ENCODE data around the gene ZNF750.
A peak's percentile ranks its signal among the peaks of the same experiment; 100 is the strongest.

ZNF750 gene

DNA sequence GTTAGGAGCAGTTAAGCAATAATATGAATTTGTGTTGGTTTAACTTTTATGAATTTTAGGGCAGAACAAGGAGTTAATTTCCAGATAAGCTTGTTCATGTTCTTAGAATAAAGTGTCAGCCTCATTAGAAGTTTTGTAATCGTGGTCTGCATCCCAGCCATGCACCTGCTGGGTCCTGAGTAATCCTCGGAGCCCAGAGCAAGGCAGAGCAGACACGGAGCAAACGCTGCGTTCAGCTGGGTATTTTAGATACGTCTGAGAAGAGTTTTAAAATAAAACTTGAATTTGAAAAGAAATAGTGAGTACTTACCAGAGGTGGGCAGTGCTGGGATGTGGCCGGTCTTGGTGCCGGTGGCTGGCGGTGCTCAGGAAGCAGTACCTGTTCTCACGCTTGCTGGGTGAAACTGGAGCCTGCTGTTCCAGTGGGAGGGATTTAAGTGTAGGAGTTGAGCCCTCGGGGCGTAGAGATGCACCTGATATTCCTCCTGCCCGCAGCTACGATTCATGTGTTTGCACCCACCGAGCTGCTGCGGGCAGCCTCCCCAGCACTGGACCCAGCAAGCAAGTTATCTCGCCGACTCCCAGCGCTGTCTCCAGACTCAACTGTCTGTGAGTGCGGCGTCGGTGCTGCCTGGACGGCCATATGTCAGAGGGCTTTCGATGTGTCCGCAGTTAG lies at the start of gene ZNF750:
ZNF750 (minus strand) TSS at position 406 of the 676 bp plus-strand sequence. CDS start 7,568 bp downstream, outside the sequence.
- no peak for DNase-seq (ENCODE audit: low spot score)

DNA sequence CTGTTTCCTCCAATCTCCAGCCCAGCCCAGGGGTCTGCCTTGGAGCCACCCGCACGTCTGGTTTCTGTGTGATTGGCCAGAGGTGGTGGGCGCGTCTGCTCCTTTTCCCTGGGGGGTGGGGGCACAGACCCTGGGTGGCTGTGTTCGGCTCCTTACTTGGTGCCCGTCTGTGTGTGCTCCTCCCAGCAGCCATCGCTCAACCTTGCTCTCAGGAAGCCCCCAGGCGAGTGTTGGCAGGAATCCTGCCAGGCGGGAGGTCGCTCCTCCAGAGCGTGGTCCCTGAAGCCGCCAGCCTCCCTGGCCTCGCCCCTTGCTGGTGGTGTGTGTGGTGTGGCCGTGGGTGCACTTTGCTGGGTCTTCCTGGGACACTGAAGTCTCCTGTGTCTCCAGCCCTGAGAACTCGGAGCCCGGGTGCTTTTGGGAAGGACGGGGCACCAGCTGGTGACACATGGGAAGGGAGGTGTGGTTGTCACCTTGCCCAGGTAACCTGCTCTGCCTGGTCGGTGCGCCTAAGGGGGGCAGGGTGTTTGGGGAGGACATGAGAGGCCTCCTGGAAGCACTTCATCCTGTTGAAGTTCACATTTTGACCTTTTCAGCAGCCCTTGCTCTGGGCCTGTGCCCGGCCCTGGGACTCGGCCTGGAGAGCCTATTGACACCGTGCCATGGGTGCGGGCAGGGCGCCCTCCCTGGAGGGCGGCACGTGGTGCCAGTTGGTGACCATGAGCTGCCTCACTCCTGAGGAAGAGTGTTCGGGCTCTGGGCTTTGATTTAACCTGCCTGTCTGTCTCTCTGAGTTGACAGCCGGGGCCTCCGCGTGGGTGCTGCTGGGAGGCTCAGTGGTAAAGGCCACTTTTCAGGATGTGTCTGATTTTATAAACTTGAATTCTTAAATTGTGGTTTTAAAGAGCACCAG lies 49.0 kb upstream of the ZNF750 start:
- DNase-seq (ENCODE audit: low spot score), result no peak

DNA sequence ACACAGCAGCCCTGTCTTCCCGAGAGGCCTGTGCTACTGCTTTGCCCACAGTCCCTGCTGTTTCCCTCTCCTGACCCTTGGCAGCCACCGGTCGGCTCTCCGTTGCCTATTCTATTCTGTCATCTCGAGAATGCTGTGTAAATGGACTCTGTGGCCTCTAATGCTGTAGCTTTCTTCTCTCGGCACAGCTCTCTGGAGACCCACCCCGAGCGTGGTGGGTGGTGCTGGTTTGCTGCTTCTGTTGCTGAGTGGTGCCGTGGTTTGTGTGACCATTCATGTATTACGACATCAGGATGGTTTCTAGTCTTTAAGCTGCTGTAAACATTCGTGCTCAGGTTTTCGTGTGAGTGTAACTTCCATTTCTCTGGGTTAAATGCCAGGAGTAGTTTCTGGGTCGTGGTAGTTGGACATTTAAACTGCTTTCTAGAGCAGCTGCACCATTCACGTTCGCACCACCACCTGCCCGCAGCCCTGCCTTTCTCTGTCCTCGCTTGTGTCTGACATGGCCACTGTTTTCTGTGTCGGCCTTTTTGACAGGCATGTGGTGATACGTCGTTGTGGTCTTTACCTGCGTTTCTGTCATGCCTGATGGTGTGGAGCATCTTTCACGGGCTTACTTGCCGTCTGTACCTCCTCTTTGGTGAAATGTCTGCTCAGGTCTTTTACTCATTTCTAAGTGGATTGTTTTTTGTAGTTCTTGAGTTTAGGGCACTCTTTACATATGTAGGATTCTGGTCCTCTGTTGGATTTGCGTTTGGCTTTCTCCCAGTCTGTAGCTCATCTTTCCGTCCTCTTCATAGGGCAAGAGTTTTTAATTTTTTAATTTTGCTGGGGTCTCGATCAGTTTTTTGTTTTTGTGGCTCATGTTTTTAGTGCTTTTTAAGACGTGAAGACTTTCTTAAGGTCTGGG lies 47.7 kb upstream of the ZNF750 start:
- no peak for DNase-seq (ENCODE audit: low spot score)

DNA sequence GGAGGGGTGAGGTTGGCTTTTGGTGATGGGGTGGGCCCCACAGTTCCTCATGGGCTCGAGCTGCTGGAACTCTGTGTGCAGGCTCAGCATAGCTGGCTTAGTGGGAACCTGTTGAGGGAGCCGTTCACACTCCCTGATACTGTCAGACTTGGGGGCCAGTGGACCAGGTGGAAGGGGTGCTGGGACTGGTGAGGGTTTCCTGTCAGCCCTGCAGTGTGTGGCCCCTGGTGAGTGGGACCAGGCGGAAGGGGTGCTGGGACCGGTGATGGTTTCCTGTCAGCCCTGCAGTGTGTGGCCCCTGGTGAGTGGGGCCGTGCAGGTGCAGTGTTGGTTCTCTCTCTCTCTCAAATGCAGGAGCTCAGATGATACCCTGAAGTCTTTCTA lies 45.1 kb upstream of the ZNF750 start:
- DNase-seq (ENCODE audit: low spot score), result peak; percentile 40

DNA sequence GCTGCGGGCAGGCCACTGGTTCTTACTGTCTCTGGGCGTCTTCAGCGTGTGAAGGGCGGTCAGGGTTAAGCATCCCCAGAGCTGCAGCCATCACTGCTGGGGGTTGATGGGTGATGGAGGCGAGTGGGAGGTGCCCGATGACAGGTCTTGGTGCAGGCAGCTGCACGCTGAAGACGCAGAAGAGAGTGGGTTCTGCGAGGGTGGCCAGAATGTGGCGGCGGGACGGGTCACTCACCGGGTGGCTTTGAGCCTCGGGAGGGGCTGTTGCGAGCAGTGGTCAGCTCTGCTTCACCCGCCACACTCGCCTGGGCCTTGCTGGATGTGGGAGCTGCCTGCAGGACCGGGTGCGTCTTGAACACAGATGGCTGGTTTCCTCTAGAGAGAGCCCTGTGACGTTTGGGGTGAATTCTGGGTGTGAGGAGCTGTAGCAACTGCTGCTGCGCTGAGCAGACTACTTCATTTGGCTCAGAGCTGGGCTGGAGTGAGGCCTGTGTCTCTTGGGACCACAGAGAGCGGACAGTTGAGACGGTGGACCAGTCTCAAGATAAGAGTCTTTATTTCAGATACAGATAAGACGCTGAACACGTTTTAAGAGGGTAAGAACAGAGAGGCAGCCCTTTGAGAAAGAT lies 44.6 kb upstream of the ZNF750 start:
- no peak for DNase-seq (ENCODE audit: low spot score)

DNA sequence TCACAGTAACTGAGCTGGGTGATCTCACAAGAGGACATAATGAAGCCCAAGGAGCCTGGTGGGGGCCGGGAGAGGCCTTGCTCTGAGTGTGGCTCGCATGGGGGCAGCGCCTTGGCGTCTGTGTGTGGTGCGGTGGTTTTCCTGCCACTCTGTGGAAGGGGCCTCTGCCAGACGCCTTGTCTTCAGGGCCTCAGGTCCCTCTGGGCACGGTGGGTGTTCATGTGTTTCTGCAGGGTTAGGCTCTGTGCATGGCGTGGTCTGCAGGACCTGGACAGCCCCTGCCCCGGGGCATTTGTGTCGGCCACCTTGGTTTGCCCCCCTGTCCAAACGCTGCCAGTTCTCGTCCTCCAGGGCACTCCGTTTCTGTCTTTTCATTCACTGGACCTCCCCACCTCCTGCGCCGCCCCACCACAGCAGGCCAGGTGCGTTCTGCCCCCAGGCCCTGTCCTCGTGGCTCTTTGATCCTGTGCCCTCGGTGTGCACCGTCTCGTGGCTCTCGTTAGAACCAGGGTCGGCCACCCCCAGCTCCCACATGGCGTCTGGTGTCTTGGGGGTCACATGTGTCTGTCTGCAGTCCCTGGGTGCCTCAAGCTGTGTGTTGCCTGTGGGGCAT lies 43.7 kb upstream of the ZNF750 start:
- no peak for DNase-seq (ENCODE audit: low spot score)

DNA sequence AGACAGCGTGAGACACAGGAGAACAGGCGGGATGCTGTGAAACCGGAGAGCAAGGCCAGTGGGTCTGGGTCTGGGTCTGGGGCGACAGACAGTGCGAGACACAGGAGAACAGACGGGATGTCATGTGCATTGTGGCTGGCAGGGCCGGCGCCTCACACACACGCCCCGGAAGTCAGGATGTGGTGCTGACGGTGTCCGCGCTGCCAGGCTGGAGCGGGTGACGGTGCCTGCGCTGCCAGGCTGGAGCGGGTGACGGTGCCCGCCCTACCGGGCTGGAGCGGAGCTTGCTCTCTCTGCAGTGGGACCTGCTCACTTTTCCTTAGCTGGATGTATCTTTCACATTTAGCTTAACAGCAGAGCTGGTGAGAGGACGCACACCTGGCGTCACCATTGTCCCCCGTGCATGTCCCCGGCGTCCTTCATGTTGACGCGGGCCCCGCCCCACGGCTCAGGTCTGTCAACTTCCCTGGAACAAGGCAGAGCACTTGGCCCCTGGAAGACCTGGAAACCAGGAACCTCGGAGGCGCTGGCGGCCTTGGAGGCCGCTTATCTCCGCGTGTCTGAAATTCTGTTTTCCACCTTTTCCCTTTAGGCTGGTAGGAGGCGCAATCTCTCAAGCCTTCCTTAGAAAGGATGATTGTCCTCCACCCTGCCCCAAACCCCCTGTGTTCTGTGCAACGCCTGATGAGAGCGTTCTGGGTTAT lies 43.0 kb upstream of the ZNF750 start:
- DNase-seq (ENCODE audit: low spot score), result peak; percentile 81

DNA sequence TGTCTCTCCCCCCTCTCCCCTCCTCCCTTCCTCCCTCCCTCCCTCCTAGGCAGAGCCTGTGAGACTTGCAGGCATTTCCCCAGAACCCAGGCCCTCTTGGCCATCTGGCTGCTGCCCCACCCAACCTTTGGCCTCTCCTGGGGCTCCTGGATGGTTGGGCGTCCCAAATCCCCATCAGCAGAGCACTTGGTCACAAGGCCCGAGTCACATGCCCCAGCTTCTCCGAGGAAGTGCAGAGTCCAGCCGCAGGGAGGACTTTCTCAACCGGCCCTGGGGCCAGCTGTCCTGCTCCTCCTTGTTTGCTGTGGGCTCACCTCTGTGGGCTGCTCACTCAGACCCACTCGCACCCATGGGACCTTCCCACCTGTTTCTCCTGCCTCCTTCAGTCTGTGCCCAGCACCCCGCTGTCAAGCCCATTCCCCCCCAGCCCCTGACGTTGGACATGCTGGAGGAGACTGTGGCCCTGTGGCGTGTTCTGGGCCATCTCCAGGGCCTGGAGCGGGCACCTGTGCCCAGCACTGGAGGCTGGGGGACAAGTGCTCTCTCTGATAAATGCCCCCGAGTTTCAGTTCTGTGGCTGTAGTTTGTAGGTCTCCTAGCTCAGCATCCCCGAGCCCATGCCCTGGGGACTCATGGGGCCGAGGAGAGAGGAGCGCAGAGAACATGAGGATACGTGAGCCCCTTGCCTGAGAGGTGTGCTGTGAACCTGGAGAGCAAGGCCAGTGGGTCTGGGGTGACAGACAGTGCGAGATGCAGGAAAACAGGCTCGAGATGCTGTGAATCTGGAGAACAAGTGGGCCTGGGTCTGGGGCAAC lies 42.3 kb upstream of the ZNF750 start:
- DNase-seq (ENCODE audit: low spot score), result no peak

DNA sequence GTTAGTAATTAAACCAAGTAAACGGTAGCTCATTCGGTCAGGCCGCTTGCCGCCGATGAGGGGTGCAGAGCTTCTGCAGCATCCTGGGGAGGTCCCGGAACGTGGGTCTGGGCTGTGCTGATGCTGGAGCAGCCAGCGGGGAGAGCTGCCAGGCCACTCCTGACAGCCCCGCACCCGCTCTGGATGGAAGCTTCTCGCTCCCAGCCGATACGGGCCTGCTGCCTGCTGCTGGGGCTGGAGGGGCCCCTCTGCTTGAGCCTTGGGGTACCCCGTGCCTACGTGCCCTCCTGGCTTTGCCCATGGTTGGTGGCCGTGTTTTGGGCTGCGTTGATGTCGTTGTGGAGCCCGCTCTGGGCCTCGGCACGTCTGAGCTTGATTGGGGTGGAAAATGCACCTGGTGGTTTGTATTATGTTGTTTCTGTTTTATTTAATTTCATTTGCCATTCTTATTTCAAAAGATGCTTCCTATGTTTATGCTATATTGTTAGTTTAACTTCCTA lies 41.6 kb upstream of the ZNF750 start:
- DNase-seq (ENCODE audit: low spot score), result no peak

DNA sequence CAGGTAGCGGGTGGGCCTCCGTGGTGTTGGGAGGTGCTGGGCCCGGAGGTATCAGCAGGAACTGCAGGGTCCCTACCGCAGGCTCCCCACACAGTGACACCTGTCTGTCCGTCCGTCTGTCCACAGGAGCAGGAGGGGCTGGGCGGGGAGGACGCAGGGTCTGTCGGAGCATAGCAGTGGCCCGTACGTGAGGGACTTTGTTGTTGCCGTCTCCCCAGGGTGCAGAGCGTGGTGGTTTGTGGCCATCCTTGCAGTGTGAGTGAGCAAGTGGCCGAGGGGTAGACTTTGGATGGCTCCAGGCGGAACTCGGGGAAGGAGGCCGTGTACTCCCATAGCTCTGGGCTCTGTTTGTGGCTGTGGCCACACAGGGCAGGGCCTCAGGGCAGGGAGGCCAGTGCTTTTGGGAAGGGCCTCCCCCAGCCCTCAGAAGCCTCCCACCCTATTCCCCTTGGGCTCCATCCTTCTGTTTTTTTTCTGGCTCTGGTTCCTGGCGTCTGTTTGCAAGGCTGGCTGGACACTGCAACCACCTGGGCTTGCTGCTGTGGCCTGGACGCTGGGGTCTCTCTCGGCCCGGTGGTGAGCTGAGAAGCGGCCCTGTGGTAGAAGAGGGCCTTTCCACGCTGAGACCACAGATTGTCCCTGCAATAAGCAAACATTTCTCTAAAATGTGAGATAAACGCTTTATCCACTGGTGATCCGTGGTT lies 41.0 kb upstream of the ZNF750 start:
- no peak for DNase-seq (ENCODE audit: low spot score)

DNA sequence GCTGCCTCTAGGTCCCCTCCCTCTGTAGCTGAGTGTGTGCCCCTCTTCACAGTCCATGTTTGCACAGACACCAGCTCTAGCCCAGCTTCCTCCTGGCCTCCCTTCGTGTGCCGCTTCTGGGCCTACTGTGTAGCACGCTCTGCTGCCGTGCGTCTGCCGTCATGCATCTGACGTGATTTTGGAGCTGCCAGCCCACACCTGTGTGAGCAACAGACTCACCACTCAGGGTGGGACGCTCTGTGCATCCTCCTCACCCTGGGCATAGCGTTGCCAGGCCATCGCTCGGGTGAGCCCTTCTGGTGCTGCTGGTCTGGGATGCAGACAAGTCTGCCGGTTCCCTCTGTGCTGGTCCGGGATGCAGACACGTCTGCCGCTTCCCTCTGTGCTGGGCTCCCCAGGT lies 39.4 kb upstream of the ZNF750 start:
- DNase-seq (ENCODE audit: low spot score), result no peak

DNA sequence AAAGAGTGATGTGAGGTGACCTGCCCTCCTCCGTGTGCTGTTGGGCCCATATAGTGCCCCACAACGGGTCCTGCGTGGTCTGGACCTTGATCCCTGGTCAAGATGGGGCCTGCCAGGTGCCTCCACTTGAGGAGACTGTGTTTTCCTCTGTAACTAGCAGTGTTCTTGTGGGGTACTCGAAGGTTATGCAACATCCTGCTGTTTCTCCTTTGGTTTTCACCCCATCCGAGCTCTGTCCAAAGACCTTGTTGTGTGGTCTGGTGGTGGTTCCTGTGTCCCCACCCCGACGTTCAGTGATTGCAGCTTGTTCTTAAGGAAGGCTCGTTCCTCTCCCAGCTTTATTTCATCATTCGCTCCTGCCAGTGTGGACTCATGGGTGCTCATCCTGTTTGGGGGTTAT lies 38.7 kb upstream of the ZNF750 start:
- no peak for DNase-seq (ENCODE audit: low spot score)

DNA sequence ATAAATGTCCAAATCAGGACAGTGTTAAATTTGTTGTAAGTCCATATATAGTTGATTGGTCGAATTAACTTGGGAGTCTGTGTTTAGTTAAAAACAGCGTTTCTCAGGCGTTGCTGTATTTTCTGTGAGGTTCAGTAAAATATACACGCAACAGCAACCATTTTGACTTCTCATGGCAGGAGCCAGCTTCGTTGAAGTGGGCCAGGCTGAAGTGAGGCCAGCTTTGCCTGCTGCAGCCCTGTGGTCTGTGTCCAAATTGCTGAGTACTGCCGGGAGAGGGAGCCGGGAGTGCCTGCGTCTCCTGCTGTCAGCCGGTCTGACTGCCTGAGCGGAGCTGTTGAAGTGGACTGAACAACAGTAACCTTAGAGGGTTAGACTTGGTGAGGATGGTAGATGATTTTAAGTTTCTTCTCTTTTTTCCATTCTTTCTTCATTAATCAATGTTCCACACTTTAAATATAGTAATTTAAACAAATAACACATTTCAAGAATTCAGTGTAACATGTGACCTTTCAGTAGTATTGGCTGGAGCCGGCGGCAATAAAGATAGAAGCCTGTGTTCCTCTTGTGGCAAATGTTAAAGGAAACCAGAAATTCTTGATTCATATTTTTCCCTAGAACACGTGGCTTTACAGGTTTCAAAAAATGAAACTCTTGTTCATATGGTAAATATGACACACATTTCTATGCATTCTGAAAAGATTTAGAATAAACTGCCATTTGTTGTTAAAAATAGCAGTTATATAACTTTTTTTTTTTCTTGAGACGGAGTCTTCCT lies 37.0 kb upstream of the ZNF750 start:
- peak; percentile 34 for DNase-seq (ENCODE audit: low spot score)

DNA sequence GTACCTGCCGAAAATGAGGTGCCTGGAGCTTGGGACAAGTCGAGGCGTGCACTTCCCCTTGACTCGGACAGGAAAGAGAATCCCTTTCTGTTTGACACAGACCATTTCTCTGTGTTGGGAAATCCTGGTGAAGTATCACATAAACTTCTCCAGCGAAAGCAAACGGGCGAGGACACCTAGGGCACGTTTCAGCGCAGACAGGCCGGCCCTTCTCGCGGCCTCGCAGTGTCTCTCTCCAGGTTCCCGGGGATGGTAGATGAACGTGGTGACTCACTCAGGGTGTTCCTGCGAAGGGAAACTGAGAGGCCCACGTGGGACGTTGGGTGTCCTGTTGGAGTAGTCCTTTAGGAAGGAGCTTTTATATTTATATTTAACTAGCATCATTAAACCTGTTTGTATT lies 36.3 kb upstream of the ZNF750 start:
- no peak for DNase-seq (ENCODE audit: low spot score)

DNA sequence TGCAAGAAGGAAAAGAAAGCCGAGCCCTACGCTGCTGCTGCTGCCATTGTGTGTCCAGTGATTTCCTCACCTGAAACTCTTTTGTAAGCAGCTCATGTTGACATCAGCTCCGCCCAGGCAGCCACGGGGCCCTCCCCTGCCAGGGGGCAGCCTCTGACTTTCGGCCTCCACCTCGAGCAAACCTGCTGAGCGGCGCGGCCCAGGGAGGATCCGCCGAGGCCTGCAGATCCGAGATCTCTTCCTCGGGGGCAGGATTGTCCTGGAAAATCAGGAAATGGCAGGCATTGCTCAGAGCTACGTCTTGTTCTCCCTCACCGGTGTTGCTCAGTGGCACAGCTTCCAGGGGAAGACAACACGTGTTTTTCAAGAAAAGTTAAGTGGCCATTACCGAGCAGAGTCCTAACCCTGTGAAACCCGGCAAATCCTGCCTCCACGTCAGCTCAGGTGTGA lies 35.6 kb upstream of the ZNF750 start:
- DNase-seq (ENCODE audit: low spot score), result no peak

DNA sequence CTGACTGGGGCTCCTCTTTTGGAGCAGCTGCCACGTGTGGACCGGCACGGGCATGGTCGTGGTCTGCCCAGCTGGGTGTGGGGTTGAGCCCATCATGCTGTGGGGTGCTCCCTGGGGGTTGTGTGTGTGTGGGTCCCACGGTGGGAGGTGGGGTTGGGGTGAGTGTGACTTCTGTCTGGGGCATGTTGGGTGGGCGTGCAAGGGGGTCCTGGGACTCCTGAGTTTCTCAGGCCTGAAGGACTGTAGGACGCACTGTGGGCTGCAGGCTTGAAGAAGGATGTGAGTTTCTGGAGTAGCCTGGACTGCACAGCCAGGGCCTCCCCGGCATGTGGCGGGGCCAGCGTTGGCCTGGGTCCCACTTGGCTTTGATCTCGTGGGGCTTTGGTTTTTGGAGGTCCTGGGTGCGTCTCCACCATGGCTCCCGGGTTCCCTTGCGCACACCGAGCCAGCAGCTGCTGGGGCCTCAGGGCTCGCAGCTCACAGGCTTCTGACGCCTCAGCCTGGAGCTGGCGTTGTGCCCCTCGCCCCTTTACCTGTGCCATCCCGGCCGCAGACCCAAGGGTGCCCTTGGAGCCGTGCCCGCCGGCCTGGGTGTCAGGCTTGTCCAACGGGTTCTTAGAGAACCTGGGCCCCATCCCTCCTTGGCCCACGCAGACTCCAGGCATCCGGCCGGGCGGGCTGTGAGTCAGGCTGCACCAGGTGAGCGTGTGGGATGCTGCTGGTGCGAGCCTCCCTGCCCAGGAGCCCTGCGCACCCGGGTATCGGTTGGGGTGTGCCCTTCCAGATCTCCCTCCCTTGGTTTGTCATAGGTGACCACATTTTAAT lies 34.4 kb upstream of the ZNF750 start:
- DNase-seq (ENCODE audit: low spot score), result no peak

DNA sequence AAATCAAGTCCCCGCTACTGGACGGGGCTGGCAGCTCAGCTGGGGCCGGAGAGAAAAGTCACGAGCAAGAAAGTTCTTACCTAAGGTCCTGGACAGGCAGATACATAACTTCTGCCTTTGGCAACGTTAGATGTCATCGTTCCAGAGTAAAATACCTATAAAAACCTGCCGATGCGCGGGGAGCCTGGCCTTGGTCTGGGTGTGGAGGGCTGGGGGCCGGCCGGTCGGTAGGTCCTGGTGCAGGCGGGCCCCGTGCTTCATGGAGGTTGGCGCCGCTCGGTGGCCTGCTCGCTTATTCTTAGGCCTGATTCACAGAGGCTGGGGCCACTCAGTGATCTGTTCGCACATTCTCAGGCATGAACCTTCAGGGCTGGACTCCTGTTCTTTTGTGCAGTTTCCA lies 33.7 kb upstream of the ZNF750 start:
- DNase-seq (ENCODE audit: low spot score), result no peak
